Measurements from ENCODE around the gene CABCOCO1. TPM values are rescaled to one million over a fixed set of nuclear protein-coding genes. Genes with fewer than 3 reads are reported as not detected.
"Not testable (repeated sequence)": the region's sequence is repeated elsewhere in the genome, so short reads cannot be mapped to it uniquely, and the experiment has no call there.

Gene CABCOCO1
- total and polyA plus RNA-seq, 2 of the 13 experiments (the other 11 are each of a cell fraction or from before 2014, with no cell fraction given) = not detected

- TF ChIP-seq PRDM15 (CRISPR knock-in tag; IDR thresholded peaks at IDR 0.05) = no peak
- no peak for TF ChIP-seq HES4 (CRISPR knock-in tag; IDR thresholded peaks at IDR 0.05; ENCODE audit: borderline replicate concordance)
- no peak for TF ChIP-seq SMC3 (IDR thresholded peaks at IDR 0.05; ENCODE audit: low read length)
- TF ChIP-seq SNAPC4 (CRISPR knock-in tag; IDR thresholded peaks at IDR 0.05) = no peak
- no peak for TF ChIP-seq ZNF761 (CRISPR knock-in tag; conservative IDR thresholded peaks at IDR 0.05)
These were observed 73.2 kb downstream of the CABCOCO1 start (continued) for GRCh38 chr10:61735882-61736281.

GRCh38 chr10:61737455-61737854 is 74.7 kb downstream of the CABCOCO1 start:
- POLR2A ChIA-PET, ATAC-seq: not testable (repeated sequence)
- 58% methylated on average over 6 of the region's 6 CpGs for WGBS (ENCODE audit: low lambda C conversion rate)

More at GRCh38 chr10:61737455-61737854, 74.7 kb downstream of the CABCOCO1 start:
- H3K4me1 ChIP-seq (ENCODE audit: insufficient read depth, low read length); DNase-seq (ENCODE audit: low spot score); H3K27me3 ChIP-seq (ENCODE audit: control insufficient read depth in 1 of 2, insufficient read depth in 2 of 2, low read length in 2 of 2); BruUV-seq (replicated peaks); H3K79me2 ChIP-seq (ENCODE audit: insufficient read depth, low read length); H2AFZ ChIP-seq (ENCODE audit: low read length); H3K4me3 ChIP-seq (replicated peaks in 1 of 3; ENCODE audit: insufficient read depth in 1 of 3, low read depth in 2 of 3, low read length in 3 of 3); H4K20me1 ChIP-seq (ENCODE audit: insufficient read depth, low read length); FAIRE-seq; intact Hi-C loops (cut with micrococcal nuclease; ENCODE audit: unreplicated experiment); H3K4me2 ChIP-seq (ENCODE audit: low read depth, low read length); H3K27ac ChIP-seq (ENCODE audit: extremely low read length, insufficient read depth, low read length); CTCF ChIA-PET (ENCODE audit: low intra/inter-chr PET ratio, low total read pairs); H3K36me3 ChIP-seq (replicated peaks in 1 of 2; ENCODE audit: control insufficient read depth in 1 of 2, insufficient read depth in 2 of 2, low read length in 2 of 2); H3K9ac ChIP-seq (ENCODE audit: insufficient read depth, low read depth, low read length); H3K9me3 ChIP-seq (ENCODE audit: low read length): not testable (repeated sequence)
- in situ Hi-C loops (cut with HindIII; ENCODE audit: extremely low pct_ligation_motif_present, low pct_unique_long_range_greater_than_20kb) = loop anchor here (10.0 kb wide), 1 partner anchor 923 kb away; no protein-coding TSS in a partner anchor

All from HepG2 (cell line).